ENCODE measurements around the gene MTF1.

- TF ChIP-seq POLR2A (IDR thresholded peaks at IDR 0.05; ENCODE audit: low read depth, low read length) (no peak), POLR2AphosphoS5 (IDR thresholded peaks at IDR 0.05; ENCODE audit: low read depth, low read length) (no peak)
Measured at GRCh38 chr1:37851262-37851661, 8.1 kb downstream of the MTF1 start.

Data from GM12892 (cell line).